AG20443 (cell line): ENCODE measurements around the gene GPR183.
A peak's percentile ranks its signal among the peaks of the same experiment; 100 is the strongest.

Source experiments
- DNase-seq: peaks from one replicate; pipeline ENCODE4 v3.0.0; 2012; ENCODE audit warnings: low spot score, mixed read lengths

Gene GPR183

DNA sequence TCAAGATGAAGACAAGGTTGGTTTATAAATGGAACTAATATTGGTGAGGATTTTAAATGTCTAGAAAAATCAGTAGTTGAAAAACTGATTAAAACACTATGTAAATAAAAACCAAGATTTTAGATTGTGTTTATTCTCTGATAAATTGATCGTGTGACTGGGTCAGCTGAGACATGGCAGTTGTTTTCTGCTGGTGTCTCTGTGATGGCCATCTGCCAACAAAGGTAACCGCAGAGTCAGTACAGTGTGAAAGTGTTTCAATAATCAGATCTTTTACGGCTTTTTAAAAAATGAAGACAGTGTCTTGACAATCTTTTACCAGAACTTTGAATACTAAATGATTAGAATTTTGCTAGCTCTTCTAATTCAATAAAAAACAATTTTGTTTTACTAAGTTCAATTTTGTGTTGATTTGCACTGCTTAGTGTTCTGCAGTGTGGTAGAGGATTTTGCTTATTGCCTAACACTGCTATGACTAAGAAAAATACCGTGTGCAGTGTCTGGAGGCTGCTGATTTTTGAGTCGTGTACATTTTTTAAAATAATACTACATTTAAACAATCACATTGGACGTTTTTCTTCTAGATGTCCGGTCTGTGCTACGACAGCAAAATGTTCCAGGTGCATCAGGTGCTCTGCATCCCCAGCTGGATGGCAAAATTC lies 32.7 kb upstream of the GPR183 start:
- DNase-seq: peak; percentile 47

DNA sequence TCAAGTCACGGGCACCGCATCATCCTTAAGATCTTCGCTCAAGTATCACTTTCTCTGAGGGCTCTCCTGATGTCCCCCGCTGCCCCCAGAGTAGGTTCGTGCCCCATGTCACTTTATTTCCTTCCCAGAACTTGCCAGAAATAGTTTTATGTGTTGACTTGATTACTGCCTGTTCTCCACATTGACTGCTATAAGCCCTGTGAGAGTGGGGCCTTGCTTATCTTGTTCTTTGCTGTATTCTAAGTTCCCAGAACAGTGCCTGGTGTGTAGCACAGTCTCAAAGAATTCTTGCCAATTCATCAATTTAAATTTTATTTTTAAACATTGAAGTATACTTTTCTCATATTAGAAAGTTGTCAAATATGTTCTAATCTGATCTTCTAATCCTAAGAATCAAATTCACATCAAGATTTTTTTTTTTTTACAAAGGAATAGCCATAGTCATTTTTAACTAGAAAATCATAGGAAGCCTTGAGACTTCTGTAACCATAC lies 32.1 kb upstream of the GPR183 start:
- no peak for DNase-seq

DNA sequence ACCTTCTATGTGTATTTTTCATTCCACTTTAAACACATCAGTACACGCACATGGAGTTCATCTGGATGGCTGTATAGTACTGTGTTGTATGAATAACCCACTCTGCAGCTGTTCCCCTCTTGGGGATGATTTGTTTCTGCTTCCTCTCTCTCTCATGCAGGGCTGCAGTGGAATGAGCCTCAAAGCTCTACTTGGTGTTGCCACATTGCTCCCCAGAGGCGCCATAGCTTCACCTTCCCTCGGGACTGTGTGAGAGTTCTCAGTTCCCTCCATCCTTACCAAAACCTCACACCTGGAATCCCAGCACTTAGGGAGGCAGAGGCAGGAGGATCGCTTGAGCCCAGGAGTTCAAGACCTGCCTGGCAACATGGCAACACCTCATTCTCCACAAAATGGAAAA lies 28.4 kb upstream of the GPR183 start:
- no peak for DNase-seq

DNA sequence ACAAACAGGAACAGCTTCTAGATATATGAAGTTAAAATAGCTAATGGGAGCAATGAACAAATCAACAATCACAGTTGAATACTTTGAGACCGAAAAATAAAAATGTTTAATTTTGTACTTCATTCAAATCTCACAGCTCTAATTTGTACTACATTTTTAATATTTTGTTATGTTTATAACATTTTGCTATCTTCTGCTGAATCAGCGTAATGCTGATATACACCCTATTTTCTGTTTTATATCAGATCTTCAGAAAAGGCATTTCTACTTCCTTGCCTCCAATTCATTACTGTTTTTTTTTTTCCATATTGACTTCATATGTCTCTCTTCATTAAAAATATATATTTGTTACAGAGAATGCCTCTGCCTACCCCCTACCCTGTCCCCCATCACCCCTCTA lies 27.9 kb upstream of the GPR183 start:
- DNase-seq: no peak

DNA sequence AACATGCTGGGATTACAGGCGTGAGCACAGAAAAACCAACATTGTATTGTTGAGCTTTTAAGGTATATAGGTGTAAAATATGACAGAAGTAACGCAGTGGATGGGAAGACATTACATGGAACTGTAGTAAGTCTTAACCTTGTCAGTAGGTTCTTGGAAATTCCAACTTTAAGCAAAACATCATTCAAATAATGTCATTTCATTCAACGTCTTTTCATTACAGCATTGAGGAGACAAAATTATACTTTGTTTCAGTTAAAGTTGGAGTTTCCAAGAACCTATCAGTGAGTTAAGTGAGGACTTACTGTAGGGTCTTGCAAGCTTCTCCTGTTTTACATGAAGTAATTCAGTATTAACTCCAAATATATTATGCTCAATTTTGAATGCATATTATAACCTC lies 27.0 kb upstream of the GPR183 start:
- no peak for DNase-seq

- no peak for DNase-seq
Measured at GRCh38 chr13:99332456-99332855, 25.3 kb upstream of the GPR183 start.

GRCh38 chr13:99331881-99332293 lies 24.7 kb upstream of the GPR183 start:
- DNase-seq: no peak

- no peak for DNase-seq
Measured at GRCh38 chr13:99330942-99331341, 23.7 kb upstream of the GPR183 start.

- no peak for DNase-seq
Measured at GRCh38 chr13:99329477-99329876, 22.3 kb upstream of the GPR183 start.

DNA sequence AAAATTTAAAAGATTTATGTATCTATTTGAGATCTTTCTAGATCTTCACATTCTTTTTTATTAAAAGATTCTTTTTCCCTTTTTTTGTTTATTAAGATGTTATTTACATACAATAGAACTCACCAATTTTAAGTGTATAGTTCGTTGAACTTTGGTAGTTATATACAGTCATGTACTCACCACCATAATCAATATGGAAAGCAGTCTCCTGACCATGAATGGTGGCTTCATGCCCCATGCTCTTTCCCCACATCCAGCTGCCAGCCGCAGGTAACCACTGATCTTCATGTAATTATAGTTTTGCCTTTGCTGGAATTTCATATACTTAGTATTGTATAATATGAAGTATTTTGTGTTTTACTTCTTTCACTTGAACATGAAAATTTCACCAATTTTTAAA lies 20.6 kb upstream of the GPR183 start:
- DNase-seq: no peak

DNA sequence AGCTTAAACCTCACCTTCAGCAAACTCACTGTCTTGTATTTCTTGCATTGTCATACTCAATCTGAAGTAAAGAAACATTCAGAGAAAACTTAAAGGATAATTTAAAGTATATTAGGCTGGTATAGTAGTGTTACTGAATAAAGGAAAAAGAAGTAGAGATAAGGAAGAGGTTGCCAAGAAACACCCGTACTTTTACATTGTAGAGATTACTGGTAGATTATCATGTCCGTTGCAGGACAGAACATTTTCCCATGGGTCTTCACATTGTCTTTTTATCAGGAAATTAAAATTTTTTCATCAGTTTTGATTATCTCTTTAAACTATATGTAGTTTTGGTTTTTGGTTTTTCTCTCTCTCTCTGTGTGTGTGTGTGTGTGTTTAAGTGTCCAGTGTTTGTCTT lies 19.9 kb upstream of the GPR183 start:
- DNase-seq: no peak

- DNase-seq: no peak
Measured at GRCh38 chr13:99326012-99326411, 18.8 kb upstream of the GPR183 start.

DNA sequence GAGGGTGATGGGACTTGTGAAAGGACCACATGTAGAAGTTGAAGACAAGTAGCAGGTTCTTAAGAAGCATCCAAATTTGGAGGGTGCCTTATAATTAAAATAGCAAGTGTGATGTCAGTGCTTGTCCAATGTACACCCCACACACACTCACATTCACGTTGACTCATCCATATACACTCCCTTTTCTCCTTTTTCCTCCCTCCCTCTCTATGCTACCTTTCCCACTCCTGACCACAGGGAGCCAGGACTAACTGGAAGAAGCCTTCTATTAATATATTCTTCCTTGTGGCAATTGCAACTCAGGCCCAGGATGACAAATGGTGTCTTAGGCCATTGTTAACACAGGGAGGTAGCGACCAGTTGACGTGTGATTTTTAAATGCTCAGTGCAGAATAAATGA lies 16.3 kb upstream of the GPR183 start:
- DNase-seq: no peak

- peak; percentile 83 for DNase-seq
Measured at GRCh38 chr13:99322297-99323103, 15.3 kb upstream of the GPR183 start.

- no peak for DNase-seq
Measured at GRCh38 chr13:99321709-99322108, 14.5 kb upstream of the GPR183 start.

DNA sequence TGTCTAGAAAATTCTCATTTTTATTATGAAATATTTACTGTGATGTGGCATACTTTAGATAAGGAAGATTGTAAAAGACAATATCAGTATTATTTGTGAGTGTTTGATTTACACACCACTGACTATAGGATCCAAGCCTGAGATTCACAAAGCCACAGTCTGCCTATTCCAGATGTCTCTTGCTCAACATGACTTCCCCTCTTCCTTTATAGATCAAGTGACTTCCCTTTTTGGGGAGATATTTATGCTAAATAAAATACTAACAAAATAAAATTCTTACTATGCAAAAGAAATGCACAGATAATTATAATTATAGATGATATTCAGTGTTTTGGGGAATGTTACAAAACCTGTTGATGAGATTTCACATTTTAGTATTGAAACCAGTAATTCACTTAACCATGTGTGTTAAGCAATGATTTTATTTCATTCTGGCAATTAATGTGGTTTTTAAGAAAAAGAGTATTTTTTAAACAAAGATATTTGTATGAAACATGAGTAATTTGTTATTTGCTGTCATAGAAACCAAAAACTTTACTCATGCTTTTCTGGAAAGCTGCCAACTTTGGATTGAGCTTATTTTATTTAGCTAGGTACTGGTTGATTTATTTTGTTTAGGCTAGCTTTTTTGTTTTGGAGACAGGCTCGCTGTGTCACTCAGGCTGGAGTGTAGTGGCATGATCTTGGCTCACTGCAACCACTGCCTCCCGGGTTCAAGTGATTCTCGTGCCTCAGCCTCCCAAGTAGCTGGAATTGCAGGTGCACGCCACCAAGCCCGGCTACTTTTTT lies 13.7 kb upstream of the GPR183 start:
- peak; percentile 38 for DNase-seq

DNA sequence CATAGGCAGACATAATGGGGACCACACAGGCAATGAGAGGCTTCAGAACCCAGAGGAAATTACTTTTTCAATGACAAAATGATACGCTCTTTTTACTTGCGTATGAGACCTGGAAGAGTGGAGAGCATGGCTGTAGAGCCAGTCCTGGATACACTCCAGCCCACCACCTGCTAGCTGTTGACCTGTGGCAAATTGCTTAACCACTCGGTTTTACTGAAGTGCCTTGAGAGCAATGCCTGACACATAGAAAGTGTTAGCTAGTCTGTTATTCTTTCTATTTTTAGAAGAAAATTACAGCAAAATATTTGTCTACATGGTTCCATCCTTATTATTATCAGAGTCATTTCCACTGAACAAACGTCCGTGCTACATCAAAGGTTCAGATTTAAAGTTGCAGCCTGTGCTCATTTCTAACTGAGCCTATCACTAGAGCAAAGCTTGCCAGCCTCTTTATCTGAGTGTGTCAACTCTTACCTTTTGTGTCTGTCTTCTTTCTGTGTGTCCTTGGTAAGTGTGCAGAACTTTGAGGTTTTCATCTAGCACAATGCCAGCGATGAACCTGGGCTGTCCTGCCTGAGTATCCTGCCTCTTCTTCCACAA lies 9.6 kb upstream of the GPR183 start:
- DNase-seq: no peak

DNA sequence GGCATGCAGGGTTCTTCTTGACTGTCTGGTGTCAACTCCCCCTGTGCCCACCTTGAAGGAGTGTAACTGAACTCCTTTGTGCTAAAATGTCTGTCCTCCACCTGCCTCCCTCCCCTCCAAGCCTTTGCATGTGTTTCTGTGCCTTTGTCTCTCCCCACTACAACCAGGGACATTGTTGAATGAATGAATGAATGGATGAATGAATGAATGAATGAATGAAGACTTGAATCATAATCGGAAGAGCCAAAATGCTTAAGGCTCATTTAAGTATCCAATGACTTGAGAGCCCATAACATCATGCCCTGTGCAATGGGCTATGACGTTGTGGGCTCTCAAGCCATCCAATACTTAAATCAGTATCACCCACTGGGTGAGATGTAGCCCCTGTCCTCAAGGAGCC lies 9.0 kb upstream of the GPR183 start:
- DNase-seq: no peak

- DNase-seq: no peak
Measured at GRCh38 chr13:99315186-99315585, 8.0 kb upstream of the GPR183 start.

GRCh38 chr13:99314640-99315176 lies 7.5 kb upstream of the GPR183 start:
- no peak for DNase-seq

DNA sequence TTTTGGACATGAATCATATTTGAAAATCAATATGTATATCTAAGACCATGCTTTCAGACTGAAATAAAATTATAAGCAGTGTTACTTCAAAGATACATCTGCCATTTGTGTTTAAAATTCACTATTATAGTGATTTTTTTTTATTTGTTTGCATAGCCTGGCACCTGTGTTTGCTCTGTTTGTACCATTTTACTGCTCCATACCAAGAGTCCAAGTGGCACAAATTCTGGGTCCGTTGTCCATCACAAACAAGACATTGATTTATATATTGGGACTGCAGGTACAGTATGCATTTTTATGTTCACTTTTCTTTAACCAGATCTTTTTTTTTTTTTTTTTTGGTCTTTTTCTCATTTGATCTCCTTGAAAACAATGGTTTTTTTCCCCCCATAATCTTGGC lies 6.7 kb upstream of the GPR183 start:
- no peak for DNase-seq

DNA sequence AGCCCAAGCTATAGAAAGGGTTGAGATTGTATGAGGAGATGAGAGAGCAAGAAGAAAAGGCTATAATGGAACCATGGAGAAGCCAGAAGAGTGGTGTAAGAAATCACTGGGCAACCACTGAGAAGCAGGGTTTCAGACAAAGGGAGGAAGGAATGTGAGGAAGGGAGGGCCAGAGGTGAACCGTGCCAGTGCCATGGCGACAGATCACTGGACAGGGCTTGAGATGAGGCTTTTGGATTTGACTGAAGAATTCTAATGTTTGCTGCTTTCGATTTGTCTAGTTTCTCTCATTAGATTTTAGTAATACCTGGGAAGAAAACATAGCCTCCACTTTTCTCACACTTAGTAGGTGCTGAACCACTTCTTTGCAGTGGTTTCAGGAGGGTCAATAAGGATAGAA lies 6.3 kb upstream of the GPR183 start:
- DNase-seq: peak; percentile 52
